Body of pancreas (tissue), 4 donors: ENCODE data around the gene PLPP3. TPM values are rescaled to one million over a fixed set of nuclear protein-coding genes. Genes with fewer than 3 reads are reported as not detected.
A peak's percentile ranks its signal among the peaks of the same experiment; 100 is the strongest.

Experiments used
- ATAC-seq: fragments of 150-250 bp; one replicate; pipeline ENCODE4 v1.9.1; 2016
- DNase-seq, 4 donors: peaks; one replicate each; pipeline ENCODE4 v3.0.0-alpha.2; 2019
- H3K27ac ChIP-seq, 4 donors: fragments of 200-600 bp; sonication (generic); 1 replicate in 3 of 4; 2 replicates in 1 of 4; pipeline versions ENCODE4 v1.5.1 to v1.6.1; 2016 to 2019; ENCODE audit warnings: mild to moderate bottlenecking in 1 of 4, mixed read lengths in 1 of 4, moderate library complexity in 1 of 4
- H3K27me3 ChIP-seq, 2 donors: fragments of 200-600 bp; sonication (generic); one replicate each; pipeline ENCODE4 v1.6.0; 2016; ENCODE audit warnings: mild to moderate bottlenecking in 1 of 2
- H3K36me3 ChIP-seq, 2 donors: fragments of 200-600 bp; sonication (generic); replicated peaks in 1 of 2; 2 replicates each; pipeline ENCODE4 v1.5.1; 2016; ENCODE audit warnings: low read depth in 2 of 2; ENCODE audit not compliant: insufficient read depth in 1 of 2
- H3K4me1 ChIP-seq: fragments of 200-600 bp; sonication (generic); one replicate; pipeline ENCODE4 v1.6.0; 2016
- H3K4me3 ChIP-seq, 2 donors: fragments of 200-600 bp; sonication (generic); 1 replicate in 1 of 2; 2 replicates in 1 of 2; pipeline ENCODE4 v1.5.1; 2016 to 2019
- H3K9me3 ChIP-seq, 3 donors: fragments of 200-600 bp; sonication (generic); 1 replicate in 2 of 3; 2 replicates in 1 of 3; pipeline ENCODE4 v1.5.1; 2016
- CTCF ChIP-seq, 7 experiments: fragments of 450-650 bp in 4 of 7; fragments of 200-600 bp in 3 of 7; sonication (generic) in 3 of 7; IDR thresholded peaks; one replicate each; pipeline ENCODE4 v1.5.1; 2016 to 2019; ENCODE audit warnings: antibody characterized with exemption in 7 of 7
- POLR2A ChIP-seq, 3 donors: fragments of 450-650 bp; IDR thresholded peaks; one replicate each; pipeline ENCODE4 v1.6.1; 2016; ENCODE audit warnings: antibody characterized with exemption in 3 of 3, mild to moderate bottlenecking in 2 of 3
- WGBS, 2 donors: methylation state at CpG; one replicate each; pipeline ENCODE4 v1.1.5; 2017; 5-methylcytosine and 5-hydroxymethylcytosine counted together
- intact Hi-C: fragments of 100-400 bp; cut with DNase I; formaldehyde crosslinking; loops from one replicate; pipeline ENCODE4 v1.15.1; 2023
- total RNA-seq, 2 donors: library from RNA; depleted of rRNA; stranded (reverse); fragments of >200 nt; gene quantifications; one replicate each; pipeline ENCODE4 v1.1.0, GENCODE V29; 2016

The PLPP3 gene
- total RNA-seq, 2 donors from 2014 or later, result 35.8 to 52.7 TPM

GRCh38 chr1:56481140-56481694, 98.1 kb downstream of the PLPP3 start:
- DNase-seq, result no peak
- Histone ChIP-seq H3K27ac (no peak overlapping the region), H3K4me3 (no peak overlapping the region), H3K27me3 (no peaks in the 10 kb centered on the region), H3K36me3 (no peaks in the 10 kb centered on the region), H3K4me1 (peaks cover 6% of the 10 kb centered on the region), H3K9me3 (no peaks in the 10 kb centered on the region)
- ATAC-seq, result no peak
- intact Hi-C loops, result no loop called here
- TF ChIP-seq POLR2A (IDR thresholded peaks at IDR 0.05), result no peak
- no peak for TF ChIP-seq CTCF (IDR thresholded peaks at IDR 0.05)

GRCh38 chr1:56478734-56479133, 100.6 kb downstream of the PLPP3 start:
- whole genome bisulfite sequencing, 2 donors, result 90 to 96% methylated on average over 7 of the region's 7 CpGs
- Histone ChIP-seq H3K4me3 (no peak overlapping the region), H3K27ac (no peak overlapping the region), H3K36me3 (no peaks in the 10 kb centered on the region), H3K9me3 (no peaks in the 10 kb centered on the region), H3K27me3 (no peaks in the 10 kb centered on the region), H3K4me1 (peaks cover 10% of the 10 kb centered on the region)
- DNase-seq (no peak), ATAC-seq (no peak)
- intact Hi-C loops, result no loop called here
- TF ChIP-seq CTCF (IDR thresholded peaks at IDR 0.05), result no peak
- no peak for TF ChIP-seq POLR2A (IDR thresholded peaks at IDR 0.05)

GRCh38 chr1:56477164-56478111, 101.9 kb downstream of the PLPP3 start:
- H3K27ac ChIP-seq, result peak overlapping the region; percentile 49 to 87 (median 84)
- peaks cover 11% of the 10 kb centered on the region for H3K4me1 ChIP-seq
- intact Hi-C loops, result no loop called here
- 3 to 11% methylated on average over 19 to 62 of the region's 62 CpGs for WGBS, 2 donors
- H3K36me3 ChIP-seq, result no peaks in the 10 kb centered on the region
- DNase-seq (peak; percentile 60 to 70 (median 68)), ATAC-seq (peak; percentile 89)
- H3K9me3 ChIP-seq, result no peaks in the 10 kb centered on the region
- no peaks in the 10 kb centered on the region for H3K27me3 ChIP-seq
- H3K4me3 ChIP-seq, result peak overlapping the region; percentile 23 to 49
- TF ChIP-seq POLR2A (IDR thresholded peaks at IDR 0.05) (peak in 2 of 3 donors; percentile 60 to 71), CTCF (IDR thresholded peaks at IDR 0.05) (no peak)

GRCh38 chr1:56473582-56474270, 105.6 kb downstream of the PLPP3 start:
- no peak overlapping the region for H3K27ac ChIP-seq
- WGBS, 2 donors, result 63 to 67% methylated on average over 3 of the region's 3 CpGs

More at GRCh38 chr1:56473582-56474270, 105.6 kb downstream of the PLPP3 start:
- H3K36me3 ChIP-seq, result no peaks in the 10 kb centered on the region
- ATAC-seq (no peak), DNase-seq (no peak)
- H3K27me3 ChIP-seq, result no peaks in the 10 kb centered on the region
- no peaks in the 10 kb centered on the region for H3K9me3 ChIP-seq
- intact Hi-C loops, result no loop called here
- TF ChIP-seq POLR2A (IDR thresholded peaks at IDR 0.05) (no peak), CTCF (IDR thresholded peaks at IDR 0.05) (no peak)
- H3K4me3 ChIP-seq, result no peak overlapping the region
- H3K4me1 ChIP-seq, result peaks cover 16% of the 10 kb centered on the region
